HT1080 (cell line): Measurements from ENCODE around the gene BTD. TPM values are rescaled to one million over a fixed set of nuclear protein-coding genes. Genes with fewer than 3 reads are reported as not detected.
A peak's percentile ranks its signal among the peaks of the same experiment; 100 is the strongest.

Source experiments
- DNase-seq: peaks from one replicate; pipeline ENCODE4 v3.0.0-alpha.2; 2015; ENCODE audit warnings: low read depth
- polyA plus RNA-seq, 2 experiments: library from polyadenylated mRNA; depleted of rRNA; stranded (reverse); fragments of >200 nt; gene quantifications; 2 replicates each; pipeline ENCODE4 v1.2.3, GENCODE V29; 2015
- total RNA-seq: library from RNA; depleted of rRNA; stranded (reverse); fragments of >200 nt; shearing (Covaris generic); gene quantifications from 2 replicates; pipeline ENCODE4 v1.2.3, GENCODE V29; 2014; rRNA removed

Gene BTD, protein sequence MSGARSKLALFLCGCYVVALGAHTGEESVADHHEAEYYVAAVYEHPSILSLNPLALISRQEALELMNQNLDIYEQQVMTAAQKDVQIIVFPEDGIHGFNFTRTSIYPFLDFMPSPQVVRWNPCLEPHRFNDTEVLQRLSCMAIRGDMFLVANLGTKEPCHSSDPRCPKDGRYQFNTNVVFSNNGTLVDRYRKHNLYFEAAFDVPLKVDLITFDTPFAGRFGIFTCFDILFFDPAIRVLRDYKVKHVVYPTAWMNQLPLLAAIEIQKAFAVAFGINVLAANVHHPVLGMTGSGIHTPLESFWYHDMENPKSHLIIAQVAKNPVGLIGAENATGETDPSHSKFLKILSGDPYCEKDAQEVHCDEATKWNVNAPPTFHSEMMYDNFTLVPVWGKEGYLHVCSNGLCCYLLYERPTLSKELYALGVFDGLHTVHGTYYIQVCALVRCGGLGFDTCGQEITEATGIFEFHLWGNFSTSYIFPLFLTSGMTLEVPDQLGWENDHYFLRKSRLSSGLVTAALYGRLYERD
- 10.5 and 12.1 TPM in 2 replicates for total RNA-seq
- 11.4 and 12.9 TPM in 2 replicates for polyA plus RNA-seq (2015; cell fraction: cytosol; rRNA removed)
- 30.4 and 33.7 TPM in 2 replicates for polyA plus RNA-seq (2015; cell fraction: nucleus; rRNA removed)

DNA sequence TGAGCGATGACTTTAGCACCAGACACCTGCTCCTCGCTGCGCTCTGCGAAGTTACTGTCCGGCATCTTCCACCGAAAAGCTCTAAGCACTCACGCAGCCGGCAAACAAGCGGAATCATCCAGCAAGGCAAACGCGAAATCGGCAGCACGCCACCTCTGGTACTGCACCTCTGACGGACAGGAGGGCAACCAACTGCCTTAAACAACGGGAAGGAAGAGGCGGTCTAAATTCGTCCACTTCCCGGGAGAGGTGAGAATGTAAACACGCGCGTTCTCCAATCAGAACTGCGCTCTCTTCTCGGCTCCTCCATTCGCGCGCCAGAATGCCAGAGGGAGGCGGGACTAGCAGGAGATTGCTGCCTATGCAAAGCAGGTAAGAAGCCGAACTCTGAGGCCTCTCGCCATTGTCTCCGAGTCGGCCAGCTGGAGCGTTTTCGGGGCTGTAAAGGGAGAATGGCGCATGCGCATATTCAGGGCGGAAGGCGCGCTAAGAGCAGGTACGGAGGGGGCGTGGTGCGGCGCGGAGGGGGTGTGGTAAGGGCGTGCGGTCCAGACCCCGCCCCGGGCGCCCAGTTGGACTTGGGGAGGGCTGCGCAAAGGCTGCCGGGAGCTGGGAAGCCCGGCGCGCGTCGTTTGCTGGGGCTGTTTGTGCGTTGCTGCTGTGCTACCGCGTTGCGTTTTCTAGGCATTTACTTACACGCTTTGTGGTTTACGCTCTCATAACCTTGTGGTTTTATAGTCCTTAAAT is at the start of gene BTD, which contains the start of gene HACL1:
Gene BTD (plus strand): TSS at position 347 of the 747 bp plus-strand sequence. CDS start 33,695 bp downstream, outside the sequence.
Gene HACL1 (minus strand): TSS at position 171 of the 747 bp plus-strand sequence. CDS start 106 bp downstream, at position 65.
- DNase-seq = peak; percentile 100

DNA sequence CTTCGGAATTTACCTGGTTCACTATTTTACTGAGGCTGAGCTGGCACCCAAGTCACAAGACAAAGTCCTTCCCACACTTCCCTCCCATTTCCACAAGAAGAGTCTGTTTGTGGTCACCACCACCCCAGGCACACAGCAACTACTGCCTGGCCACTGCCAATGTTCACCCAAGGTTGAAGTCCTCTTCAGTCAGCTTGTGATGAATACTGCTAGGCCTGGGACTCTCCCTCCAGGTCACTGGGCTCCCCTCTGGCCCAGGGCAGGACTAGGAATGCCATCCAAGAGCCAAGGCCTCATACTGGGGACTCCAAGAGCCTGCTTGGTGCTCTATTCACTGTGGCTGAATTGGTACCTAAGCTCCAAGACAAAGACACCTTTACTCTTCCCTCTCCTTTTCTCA is 49.6 kb upstream of the BTD start:
- no peak for DNase-seq

- DNase-seq = no peak
These were observed 47.8 kb upstream of the BTD start for GRCh38 chr3:15553749-15554148.

- DNase-seq = no peak
These were observed 45.0 kb upstream of the BTD start for GRCh38 chr3:15556512-15556911.

DNA sequence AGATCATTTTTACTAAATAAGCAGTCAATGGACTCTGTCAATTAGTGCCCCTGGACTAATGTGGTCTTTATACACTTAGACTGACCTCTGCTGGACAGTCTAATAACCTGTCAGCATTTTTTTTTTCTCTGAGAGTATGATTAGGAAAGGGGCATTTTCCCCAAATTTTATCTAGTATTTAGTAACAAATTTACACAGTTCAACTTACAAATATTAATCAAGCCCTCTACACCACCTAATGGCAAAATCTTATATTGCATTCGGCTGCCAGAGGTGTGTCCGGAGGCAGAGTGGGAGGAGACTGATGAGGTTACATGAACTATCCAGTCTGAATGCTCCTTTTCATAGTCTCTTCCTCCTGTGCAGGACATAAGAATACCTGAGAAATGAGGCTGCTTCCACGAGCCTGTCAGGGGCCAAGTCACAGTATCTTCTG is 44.0 kb upstream of the BTD start:
- peak; percentile 82 for DNase-seq

GRCh38 chr3:15558581-15558980 is 43.0 kb upstream of the BTD start:
- no peak for DNase-seq

DNA sequence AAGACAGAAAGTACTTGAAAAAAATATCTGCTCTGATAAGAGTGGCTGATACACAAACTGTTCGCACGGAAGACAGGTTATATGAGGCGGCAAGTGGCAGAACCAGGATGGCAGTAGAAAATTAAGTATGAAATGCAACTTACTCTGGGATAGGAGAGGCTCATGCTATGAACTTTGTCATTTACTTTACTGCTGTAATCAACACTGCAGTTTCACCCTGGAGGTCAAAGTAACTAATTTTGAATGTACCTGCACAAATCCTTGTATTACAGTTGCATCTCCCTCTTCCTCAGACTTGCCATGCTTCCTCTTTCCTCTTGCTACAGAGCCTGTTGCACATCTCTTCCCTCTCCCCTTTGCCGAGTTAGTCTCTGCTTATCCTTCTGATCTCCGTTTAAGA is 39.0 kb upstream of the BTD start:
- DNase-seq = no peak

- DNase-seq = no peak
These were observed 38.4 kb upstream of the BTD start for GRCh38 chr3:15563190-15563589.

- no peak for DNase-seq
These were observed 29.4 kb upstream of the BTD start for GRCh38 chr3:15572138-15572537.

DNA sequence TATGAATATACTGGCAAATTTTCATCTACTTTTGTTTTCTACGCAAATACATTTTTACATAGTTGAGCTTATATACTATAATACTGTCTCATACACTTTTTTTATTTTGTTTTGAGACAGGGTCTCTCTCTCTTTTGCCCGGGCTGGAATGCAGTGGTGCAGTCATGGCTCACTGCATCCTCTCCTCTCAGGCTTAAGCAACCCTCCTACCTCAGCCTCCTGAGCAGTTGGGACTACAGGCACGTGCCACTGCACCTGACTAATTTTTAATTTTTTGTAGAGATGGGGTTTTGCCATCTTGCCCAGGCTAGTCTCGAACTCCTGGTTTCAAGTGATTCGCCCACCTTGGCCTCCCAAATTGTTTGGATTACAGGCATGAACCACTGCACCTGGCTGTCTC is 26.1 kb upstream of the BTD start:
- no peak for DNase-seq

GRCh38 chr3:15576475-15576874 is 25.1 kb upstream of the BTD start:
- DNase-seq = no peak

DNA sequence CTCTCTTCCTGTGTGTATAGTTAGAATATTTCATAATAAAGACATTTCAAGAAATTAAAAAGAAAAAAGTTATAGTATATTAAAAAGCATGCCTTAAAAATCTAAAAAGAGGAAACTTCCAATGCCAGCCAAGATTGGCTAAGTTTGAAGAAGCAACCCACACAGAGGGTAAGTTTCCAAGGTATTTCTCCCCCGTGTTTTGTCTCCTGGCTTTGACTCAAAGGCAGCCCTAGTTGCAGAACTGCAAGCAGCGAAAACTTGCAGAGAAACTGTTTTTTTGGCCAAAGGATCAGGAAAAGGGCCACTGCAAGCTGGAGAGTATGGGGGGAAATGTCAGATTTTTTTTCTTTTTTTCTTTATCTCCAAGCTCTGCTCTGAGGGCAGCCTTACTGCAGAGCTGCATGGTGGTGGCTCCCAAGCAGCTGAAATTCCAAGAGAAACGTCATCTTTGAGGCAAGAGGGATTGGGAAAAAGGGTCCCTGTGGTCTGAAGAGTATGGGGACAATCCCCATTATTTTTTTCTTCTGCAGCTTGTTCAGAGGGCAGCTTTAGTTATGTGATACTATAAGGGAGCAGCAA is 23.2 kb upstream of the BTD start:
- no peak for DNase-seq

DNA sequence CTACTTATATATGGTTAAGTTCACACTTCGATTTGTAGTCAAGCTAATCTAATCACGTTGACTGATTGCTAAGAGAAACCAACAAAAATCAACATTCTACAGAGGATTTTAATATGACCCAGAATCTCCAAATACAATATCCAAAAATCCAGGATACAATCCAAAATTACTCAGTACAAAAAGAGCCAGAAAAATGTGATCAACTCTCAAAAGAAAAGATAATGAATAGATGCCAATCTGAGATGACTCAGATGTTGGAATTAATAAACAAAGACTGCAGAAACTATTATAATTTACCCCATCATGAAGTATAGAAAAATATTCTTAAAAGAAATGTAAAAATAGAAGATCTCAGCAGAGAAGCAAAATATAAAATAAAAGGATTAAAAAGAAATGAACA is 22.5 kb upstream of the BTD start:
- DNase-seq = no peak

GRCh38 chr3:15581471-15582394 is 19.8 kb upstream of the BTD start:
- no peak for DNase-seq

- DNase-seq = no peak
These were observed 16.3 kb upstream of the BTD start for GRCh38 chr3:15585111-15585845.

GRCh38 chr3:15591242-15591641 is 10.3 kb upstream of the BTD start:
- no peak for DNase-seq

DNA sequence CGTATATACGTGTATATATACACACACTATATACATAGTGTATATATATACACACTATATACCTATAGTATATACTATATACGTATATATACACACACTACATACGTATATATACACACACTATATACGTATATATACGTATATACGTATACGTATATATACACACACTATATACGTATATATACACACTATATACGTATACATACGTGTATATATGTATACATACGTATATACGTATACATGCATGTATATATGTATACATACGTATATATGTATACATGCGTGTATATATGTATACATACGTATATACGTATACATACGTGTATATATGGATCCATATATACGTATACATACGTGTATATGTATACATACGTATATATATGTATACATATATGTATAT is 9.6 kb upstream of the BTD start:
- DNase-seq = no peak

- no peak for DNase-seq
These were observed 8.6 kb upstream of the BTD start for GRCh38 chr3:15592968-15593367.

DNA sequence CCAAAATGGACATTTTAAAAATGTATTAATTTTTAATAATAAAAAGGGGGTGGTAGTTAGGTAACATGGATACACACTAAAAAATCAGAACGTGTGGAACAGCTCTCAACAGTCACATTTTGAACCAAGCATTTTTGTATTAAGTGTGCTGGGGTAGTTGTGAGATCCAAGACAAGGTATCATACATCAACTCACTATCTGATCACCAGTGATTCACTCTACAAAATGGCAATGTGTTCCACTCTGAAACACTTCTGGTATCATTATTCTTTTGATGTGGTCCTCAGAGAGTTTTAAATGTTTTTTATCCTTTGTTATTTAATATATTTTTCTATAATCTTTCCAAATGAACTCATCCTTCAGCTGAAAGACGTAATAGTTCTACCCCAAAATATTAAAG is 5.6 kb upstream of the BTD start:
- DNase-seq = no peak

- DNase-seq = no peak
These were observed 523 bp upstream of the BTD start for GRCh38 chr3:15601046-15601398.
